SK-N-MC (cell line): ENCODE results near the gene EPN3.

Source experiments
- DNase-seq: peaks from one replicate; pipeline ENCODE4 v3.0.0-alpha.2; 2011; ENCODE audit warnings: low read depth, low spot score
- H3K27ac ChIP-seq: fragments of 200-600 bp; sonication (generic); 2 replicates; pipeline ENCODE4 v1.5.1; 2016; ENCODE audit warnings: mixed run types
- H3K36me3 ChIP-seq: fragments of 200-600 bp; sonication (generic); 2 replicates; pipeline ENCODE4 v1.6.1; 2017; ENCODE audit warnings: antibody characterized with exemption, low read length, mixed read lengths; ENCODE audit not compliant: insufficient read depth
- H3K4me3 ChIP-seq: fragments of 200-600 bp; sonication (generic); 2 replicates; pipeline ENCODE4 v1.5.1; 2016
- H3K9ac ChIP-seq: fragments of 200-600 bp; sonication (generic); 2 replicates; pipeline ENCODE4 v1.8.0; 2017; ENCODE audit warnings: mixed run types, mixed read lengths; ENCODE audit not compliant: insufficient read length
- H3K9me3 ChIP-seq: fragments of 200-600 bp; sonication (generic); 2 replicates; pipeline ENCODE4 v1.6.1; 2017; ENCODE audit warnings: low read depth, mild to moderate bottlenecking, antibody characterized with exemption, low read length, moderate library complexity, mixed read lengths
- EZH2 ChIP-seq: fragments of 200-600 bp; sonication (generic); IDR thresholded peaks from one replicate; pipeline ENCODE4 v1.6.1; 2017; ENCODE audit warnings: antibody characterized with exemption
- FOXP2 ChIP-seq: optimal IDR thresholded peaks from 2 replicates; pipeline ENCODE3; 2011; ENCODE audit warnings: mild to moderate bottlenecking, moderate library complexity; ENCODE audit not compliant: insufficient read depth; ENCODE audit errors: extremely low read length, control extremely low read depth
- POLR2AphosphoS5 ChIP-seq: IDR thresholded peaks from 2 replicates; pipeline ENCODE4 v1.6.1; 2012; ENCODE audit warnings: mild to moderate bottlenecking, low read depth, low read length, borderline replicate concordance

Gene EPN3

DNA sequence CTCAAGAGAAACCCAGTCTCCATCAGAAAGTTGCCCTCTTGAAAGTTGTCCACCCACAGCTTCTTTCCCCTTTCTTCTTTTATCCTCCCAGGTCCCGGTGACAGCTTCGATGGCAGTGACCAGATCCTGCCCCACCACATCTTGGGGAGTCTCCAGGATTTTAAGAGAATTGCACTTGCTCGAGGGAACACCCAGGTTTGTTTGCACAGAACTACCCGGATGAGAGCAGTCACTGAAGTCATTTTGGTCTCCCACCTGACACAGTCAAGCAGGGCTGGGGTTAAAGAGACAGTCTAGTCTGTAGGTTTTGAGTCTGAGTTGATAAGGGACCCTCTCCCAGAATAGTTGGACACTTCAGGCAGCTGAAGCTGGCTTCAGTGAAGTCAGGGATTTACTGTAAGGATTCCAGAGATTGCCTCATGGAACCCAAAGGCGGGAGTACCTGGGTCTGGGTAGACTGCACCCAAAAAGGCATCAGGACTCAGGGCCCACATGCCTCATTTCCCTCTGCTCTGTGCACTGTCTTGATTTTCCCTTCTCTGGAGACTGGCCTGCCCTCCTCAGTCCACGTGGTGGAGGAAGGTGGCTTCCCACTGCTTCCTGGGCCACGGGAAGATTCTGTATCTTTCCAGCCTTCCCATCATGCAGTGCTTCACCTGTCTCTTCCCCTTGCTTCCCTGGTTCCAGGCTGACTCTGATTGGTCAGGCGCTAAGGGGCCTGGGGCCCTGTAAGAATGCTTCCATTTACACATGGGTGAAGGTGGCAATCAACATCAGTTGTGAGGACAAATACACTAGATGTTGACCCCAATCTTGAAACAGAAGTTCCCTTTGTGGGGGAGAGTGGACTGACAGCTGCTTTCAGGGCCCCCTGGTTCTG lies 14.8 kb upstream of the EPN3 start:
- Histone ChIP-seq H3K36me3 (no peaks in the 10 kb centered on the region), H3K9me3 (no peaks in the 10 kb centered on the region), H3K27ac (no peak overlapping the region), H3K4me3 (no peak overlapping the region), H3K9ac (no peak overlapping the region)
- TF ChIP-seq POLR2AphosphoS5 (no peak), FOXP2 (no peak), EZH2 (no peak)
- no peak for DNase-seq

DNA sequence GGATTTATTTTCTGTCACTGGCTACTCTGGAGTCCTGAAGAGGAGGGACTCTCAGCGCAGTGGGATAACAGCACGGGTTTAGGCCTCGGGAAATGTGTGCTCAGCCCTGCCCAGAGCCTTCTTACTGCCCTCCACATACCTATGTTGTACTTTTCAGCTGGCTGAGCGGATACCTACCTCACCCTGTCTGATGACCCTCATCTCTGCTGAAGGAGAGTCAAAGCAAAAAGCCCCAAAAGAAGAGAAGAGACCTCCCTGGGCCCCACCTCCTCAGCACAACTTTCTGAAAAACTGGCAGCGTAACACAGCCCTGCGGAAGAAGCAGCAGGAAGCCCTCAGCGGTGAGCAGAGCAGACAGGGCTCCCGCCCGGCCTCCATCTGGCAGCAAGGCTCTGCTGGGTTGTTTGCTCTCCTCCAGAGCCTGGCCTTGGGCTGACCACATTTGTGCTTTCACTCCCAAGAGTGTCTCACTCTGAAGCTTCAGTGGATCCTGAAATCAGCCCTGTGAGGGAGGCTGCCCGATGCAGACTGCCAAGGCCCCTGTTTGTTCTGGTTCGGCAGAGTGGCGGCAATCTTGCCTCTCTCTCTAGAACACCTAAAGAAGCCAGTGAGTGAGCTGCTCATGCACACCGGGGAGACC lies 14.0 kb upstream of the EPN3 start:
- no peak for DNase-seq
- H3K9ac ChIP-seq, result no peak overlapping the region
- H3K27ac ChIP-seq, result no peak overlapping the region
- H3K36me3 ChIP-seq, result no peaks in the 10 kb centered on the region
- no peak overlapping the region for H3K4me3 ChIP-seq
- TF ChIP-seq FOXP2 (no peak), POLR2AphosphoS5 (no peak), EZH2 (no peak)
- no peaks in the 10 kb centered on the region for H3K9me3 ChIP-seq

DNA sequence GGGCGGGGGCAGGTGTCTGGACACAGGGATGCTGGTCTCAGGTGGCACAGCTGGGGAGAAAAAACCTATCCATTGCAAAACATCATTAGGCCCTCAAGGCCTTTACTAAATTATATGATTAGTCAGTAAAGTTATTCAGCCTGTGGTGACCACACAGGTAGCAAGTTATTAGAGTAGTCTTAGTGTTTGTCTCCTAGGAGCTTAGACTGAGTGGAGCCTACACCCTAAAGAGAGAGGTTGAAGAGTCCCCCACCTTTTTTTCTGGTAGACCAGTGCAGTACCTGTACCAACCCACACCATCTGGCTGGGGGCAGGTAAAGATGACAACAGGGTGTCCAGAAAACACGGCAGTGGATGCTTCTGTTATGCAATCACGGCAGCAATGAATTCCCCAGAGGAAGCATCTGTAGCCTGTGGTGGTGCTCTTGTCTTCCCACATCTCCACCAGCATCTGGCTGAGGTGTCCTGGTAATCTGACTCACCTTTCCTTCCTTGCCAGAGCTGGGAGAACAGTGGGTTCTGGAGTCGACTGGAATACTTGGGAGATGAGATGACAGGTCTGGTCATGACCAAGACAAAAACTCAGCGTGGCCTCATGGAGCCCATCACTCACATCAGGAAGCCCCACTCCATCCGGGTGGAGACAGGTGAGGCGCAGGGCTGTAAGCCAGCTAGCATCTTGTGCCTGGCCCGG lies 13.2 kb upstream of the EPN3 start:
- Histone ChIP-seq H3K27ac (no peak overlapping the region), H3K9ac (no peak overlapping the region), H3K9me3 (no peaks in the 10 kb centered on the region), H3K4me3 (no peak overlapping the region), H3K36me3 (no peaks in the 10 kb centered on the region)
- DNase-seq, result no peak
- no peak for TF ChIP-seq FOXP2
- TF ChIP-seq EZH2, result no peak
- TF ChIP-seq POLR2AphosphoS5, result no peak

GRCh38 chr17:50520483-50520882 lies 12.1 kb upstream of the EPN3 start:
- no peak overlapping the region for H3K4me3 ChIP-seq
- no peaks in the 10 kb centered on the region for H3K9me3 ChIP-seq
- H3K9ac ChIP-seq, result no peak overlapping the region
- DNase-seq, result no peak
- H3K27ac ChIP-seq, result no peak overlapping the region
- H3K36me3 ChIP-seq, result no peaks in the 10 kb centered on the region
- TF ChIP-seq EZH2 (no peak), POLR2AphosphoS5 (no peak), FOXP2 (no peak)

DNA sequence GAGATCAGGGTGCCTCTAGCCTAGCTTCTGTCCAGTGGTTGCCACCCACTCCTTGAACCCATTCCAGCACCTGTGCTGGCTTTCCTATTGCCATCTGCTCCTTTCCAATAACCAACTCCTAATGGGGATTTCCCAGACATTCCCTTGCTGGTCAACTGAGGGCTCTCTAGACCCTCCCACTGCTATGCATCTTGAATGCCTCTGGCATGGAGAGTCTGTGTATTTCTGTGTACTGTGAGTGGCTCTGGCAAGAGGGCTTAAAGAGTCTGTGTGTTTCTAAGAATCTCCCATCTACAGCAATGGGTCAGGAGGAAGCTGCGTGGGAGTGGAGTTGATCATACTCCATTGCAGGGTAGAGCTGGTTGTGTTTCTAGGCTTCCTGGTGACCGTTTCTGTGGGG lies 11.0 kb upstream of the EPN3 start:
- H3K27ac ChIP-seq, result no peak overlapping the region
- no peak overlapping the region for H3K9ac ChIP-seq
- no peak for DNase-seq
- TF ChIP-seq EZH2, result no peak
- no peak for TF ChIP-seq POLR2AphosphoS5
- TF ChIP-seq FOXP2, result no peak
- H3K9me3 ChIP-seq, result no peaks in the 10 kb centered on the region
- no peak overlapping the region for H3K4me3 ChIP-seq
- H3K36me3 ChIP-seq, result no peaks in the 10 kb centered on the region

DNA sequence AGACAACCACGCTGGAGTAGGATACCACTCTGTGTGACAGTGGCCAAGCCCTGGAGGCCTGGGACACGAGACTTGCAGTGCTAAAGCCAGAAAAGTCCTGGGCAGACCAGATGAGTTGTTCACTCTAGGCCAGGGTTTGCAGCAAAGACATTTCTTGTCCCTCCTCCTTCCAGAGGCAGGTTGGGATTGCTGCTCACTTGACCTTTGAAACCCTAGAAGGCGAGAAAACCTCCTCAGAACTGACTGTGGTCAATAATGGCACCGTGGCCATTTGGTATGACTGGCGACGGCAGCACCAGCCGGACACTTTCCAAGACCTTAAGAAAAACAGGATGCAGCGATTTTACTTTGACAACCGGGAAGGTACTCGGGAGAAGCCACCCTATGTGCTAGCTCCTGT lies 9.8 kb upstream of the EPN3 start:
- no peak for DNase-seq
- no peaks in the 10 kb centered on the region for H3K36me3 ChIP-seq
- TF ChIP-seq POLR2AphosphoS5, result no peak
- no peak for TF ChIP-seq FOXP2
- TF ChIP-seq EZH2, result no peak

GRCh38 chr17:50523208-50523607 lies 9.3 kb upstream of the EPN3 start:
- H3K36me3 ChIP-seq, result no peaks in the 10 kb centered on the region
- H3K9me3 ChIP-seq, result no peaks in the 10 kb centered on the region
- TF ChIP-seq FOXP2, result no peak
- no peak for TF ChIP-seq EZH2
- TF ChIP-seq POLR2AphosphoS5, result no peak
- H3K4me3 ChIP-seq, result no peak overlapping the region
- no peak overlapping the region for H3K9ac ChIP-seq
- DNase-seq, result no peak
- H3K27ac ChIP-seq, result no peak overlapping the region

More for the DNA sequence above, 9.8 kb upstream of the EPN3 start:
- Histone ChIP-seq H3K9ac (no peak overlapping the region), H3K9me3 (no peaks in the 10 kb centered on the region), H3K4me3 (no peak overlapping the region), H3K27ac (no peak overlapping the region)

- H3K27ac ChIP-seq, result no peak overlapping the region
- no peak overlapping the region for H3K4me3 ChIP-seq
- DNase-seq, result no peak
- H3K9me3 ChIP-seq, result no peaks in the 10 kb centered on the region
- TF ChIP-seq FOXP2 (no peak), EZH2 (no peak), POLR2AphosphoS5 (no peak)
- H3K9ac ChIP-seq, result no peak overlapping the region
- H3K36me3 ChIP-seq, result no peaks in the 10 kb centered on the region
These were observed 7.7 kb upstream of the EPN3 start for GRCh38 chr17:50524838-50525237.

DNA sequence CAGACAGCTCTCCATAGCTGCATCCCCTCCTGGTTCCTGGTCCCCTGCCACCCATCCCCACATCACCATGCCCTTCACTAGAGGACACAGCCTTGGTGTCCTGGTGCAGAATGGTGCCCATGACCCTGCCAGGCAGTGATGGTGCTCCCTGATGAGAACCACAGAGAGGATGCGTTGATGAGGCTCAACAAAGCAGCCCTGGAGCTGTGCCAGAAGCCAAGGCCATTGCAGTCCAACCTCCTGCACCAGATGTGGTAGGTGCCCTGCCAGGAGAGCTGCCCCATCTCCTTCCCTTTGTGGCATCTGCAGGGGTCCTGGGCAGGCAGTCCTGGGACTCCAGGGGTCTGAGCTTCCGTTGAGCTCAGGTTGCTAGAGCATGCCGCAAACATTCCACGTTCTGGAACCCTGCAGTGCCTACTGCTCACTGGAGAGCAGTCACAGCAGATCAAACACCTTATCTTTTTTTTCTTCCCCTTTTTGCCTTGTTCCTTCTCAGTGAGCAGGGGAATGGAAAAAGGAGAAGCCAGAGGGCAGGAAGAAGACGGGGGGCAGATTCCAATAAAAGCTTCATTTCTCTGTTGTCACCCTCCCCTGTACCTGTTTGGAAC lies 5.3 kb upstream of the EPN3 start:
- DNase-seq, result no peak
- H3K27ac ChIP-seq, result no peak overlapping the region
- TF ChIP-seq FOXP2 (no peak), EZH2 (no peak)

More for the DNA sequence above, 5.3 kb upstream of the EPN3 start:
- Histone ChIP-seq H3K9ac (no peak overlapping the region), H3K9me3 (no peaks in the 10 kb centered on the region), H3K36me3 (no peaks in the 10 kb centered on the region), H3K4me3 (no peak overlapping the region)
